EH (cell line): ENCODE data around the gene INO80D.
"Not testable (repeated sequence)": the region's sequence is repeated elsewhere in the genome, so short reads cannot be mapped to it uniquely, and the experiment has no call there.

ENCODE experiments used
- DNase-seq: peaks from one replicate; pipeline ENCODE4 v3.0.0-alpha.2; 2015; ENCODE audit warnings: low read depth

The INO80D gene

GRCh38 chr2:206083602-206084438, 2.2 kb downstream of the INO80D start:
- peak; percentile 3 for DNase-seq

- DNase-seq, result no peak
Observed at GRCh38 chr2:206082298-206082843, 3.6 kb downstream of the INO80D start.

- no peak for DNase-seq
Observed at GRCh38 chr2:206080927-206081326, 5.0 kb downstream of the INO80D start.

GRCh38 chr2:206079699-206080465, 6.1 kb downstream of the INO80D start:
- DNase-seq, result no peak

DNA sequence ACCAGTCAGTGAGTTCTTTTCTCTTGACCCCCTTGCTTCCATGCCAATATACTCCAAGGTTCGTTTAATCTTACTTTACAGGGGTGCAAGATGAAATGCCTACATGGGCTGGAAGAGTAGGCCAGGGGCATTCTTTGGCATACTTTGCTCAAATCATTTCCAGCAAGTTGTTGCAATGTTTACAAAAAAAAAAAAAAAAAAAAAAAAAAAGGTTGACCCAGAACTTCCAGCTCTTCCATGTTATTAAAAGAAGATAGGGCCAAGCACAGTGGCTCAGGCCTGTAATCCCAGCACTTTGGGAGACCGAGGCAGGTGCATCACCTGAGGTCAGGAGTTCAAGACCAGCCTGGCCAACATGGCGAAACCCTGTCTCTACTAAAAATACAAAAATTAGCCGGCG, 8.1 kb downstream of the INO80D start:
- DNase-seq, result not testable (repeated sequence)

GRCh38 chr2:206075113-206075512, 10.9 kb downstream of the INO80D start:
- no peak for DNase-seq

- no peak for DNase-seq
Observed at GRCh38 chr2:206071807-206072206, 14.2 kb downstream of the INO80D start.

- no peak for DNase-seq
Observed at GRCh38 chr2:206069417-206069816, 16.6 kb downstream of the INO80D start.

- no peak for DNase-seq
Observed at GRCh38 chr2:206068207-206068606, 17.8 kb downstream of the INO80D start.

DNA sequence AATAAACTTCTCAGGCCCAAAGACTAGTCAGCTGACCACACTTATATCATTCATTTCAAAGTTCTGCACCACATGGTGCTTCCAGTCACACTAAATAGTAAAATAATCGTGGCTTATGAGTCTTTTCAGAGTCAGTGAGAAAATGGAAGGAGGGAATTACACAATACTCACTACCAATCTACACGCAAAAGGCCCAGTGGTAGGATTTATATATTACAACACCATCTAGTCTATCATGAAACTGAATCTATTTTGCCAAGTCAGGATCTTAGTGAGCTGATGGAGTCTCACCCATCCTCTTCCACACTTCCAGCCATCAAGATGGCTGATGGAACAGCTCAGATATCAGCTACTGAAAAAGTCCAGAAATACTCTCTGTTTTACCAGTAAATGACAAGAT, 21.9 kb downstream of the INO80D start:
- DNase-seq, result no peak

DNA sequence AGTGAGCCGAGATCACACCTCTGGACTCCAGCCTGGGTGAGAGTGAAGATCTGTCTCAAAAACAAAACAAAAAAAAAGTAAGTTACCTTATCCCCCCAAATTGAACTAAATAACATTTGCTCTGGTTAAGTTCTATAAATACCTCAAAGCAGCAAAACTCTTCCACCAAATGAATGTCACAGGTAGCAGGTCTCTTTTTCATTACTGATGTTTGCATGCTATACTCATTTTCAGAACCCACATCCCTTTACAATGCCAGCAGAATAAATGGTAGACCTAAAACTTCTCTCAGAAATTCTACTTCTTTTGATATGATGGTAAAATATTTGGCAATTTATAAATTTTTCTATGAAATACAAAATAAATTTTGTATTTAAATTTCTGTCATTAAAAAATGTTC, 22.3 kb downstream of the INO80D start:
- DNase-seq, result no peak

DNA sequence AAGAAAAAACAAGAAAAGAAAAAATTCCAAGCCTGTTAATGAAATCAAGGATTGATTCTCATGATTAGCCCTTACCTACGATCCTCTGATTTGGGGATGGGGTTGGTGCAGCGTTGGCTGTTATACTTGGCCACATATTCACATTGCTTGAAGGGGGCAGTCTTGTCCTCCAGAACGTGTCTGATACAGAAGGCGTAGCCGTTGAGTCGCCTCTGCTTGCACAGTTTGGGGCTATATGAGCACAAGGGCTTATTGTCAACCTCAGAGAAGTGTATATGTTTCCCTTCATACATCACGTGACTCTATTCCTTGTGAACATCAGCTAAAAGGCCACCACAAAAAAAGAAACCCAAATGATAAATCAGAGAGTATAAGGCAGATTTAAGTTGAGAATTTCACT, 23.2 kb downstream of the INO80D start:
- DNase-seq, result no peak

- DNase-seq, result no peak
Observed at GRCh38 chr2:206056286-206056685, 29.7 kb downstream of the INO80D start.

GRCh38 chr2:206054952-206055351, 31.0 kb downstream of the INO80D start:
- DNase-seq, result no peak

DNA sequence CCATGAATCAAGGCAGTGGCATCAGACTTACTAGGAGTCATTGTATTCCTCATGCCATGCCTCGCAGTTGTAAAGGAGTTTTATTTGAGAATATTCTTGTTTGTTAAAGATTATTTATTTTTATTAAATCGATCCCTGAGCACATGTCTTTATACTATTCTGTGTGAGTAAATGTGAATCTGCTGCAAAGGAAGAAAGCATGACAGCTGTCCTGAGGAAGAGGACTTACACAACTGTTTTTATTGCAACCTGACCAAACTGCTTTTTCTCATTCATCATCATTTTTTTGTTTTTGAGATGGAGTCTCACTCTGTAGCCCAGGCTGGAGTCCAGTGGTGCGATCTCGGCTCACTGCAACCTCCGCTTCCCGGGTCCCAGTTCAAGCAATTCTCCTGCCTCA, 34.1 kb downstream of the INO80D start:
- DNase-seq, result no peak

DNA sequence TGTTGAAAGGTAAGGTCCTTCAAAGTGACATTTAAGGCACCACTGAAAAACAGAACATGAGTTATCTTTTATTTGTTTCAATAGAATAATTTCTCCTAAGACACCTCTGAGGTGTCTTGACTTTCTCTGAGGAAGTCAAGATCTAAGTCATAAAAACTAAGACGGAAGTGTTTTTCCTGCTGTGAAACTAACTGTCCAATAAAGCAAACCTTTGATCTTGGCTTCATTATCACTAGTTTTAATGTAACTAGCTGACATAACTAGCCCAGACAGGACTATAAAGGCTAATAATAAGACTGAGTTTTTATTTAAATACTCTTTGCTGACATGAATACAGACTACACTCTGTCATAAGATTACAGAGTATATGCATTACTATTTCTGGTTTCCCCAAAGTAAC, 36.6 kb downstream of the INO80D start:
- DNase-seq, result no peak

- peak; percentile 69 for DNase-seq
Observed at GRCh38 chr2:206045251-206045650, 40.7 kb downstream of the INO80D start.

DNA sequence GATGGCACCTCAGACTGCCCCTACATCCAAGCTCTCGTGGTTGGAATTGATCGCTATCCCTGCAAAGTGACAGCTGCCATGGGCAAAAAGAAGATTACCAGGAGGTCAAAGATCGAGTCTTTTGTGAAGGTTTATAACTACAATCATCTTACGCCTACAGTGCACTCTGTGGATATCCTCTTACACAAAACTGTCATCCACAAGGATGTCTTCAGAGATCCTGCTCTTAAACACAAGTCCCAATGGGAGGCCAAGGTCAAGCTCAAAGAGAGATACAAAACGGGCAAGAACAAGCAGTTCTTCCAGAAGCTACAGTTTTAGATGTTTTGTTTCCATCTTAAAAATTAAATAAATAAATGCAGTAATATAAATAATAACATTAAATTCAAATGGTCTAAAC, 45.4 kb downstream of the INO80D start:
- no peak for DNase-seq

GRCh38 chr2:206035393-206035792, 50.6 kb downstream of the INO80D start:
- not testable (repeated sequence) for DNase-seq

DNA sequence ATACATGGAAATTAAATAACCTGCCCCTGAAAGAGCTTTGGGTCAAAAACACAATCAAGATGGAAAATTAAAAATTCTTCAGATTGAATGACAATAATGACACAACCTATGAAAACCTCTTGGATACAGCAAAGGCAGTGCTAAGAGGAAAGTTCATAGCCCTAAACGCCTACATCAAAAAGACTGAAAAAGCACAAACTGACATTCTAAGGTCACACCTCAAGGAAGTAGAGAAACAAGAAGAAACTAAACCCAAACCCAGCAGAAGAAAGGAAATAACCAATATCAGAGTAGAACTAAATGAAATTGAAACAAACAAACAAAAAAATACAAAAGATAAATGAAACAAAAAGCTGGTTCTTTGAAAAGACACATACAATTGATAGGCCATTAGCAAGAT, 52.5 kb downstream of the INO80D start:
- not testable (repeated sequence) for DNase-seq

- DNase-seq, result no peak
Observed at GRCh38 chr2:206031950-206032567, 53.9 kb downstream of the INO80D start.

DNA sequence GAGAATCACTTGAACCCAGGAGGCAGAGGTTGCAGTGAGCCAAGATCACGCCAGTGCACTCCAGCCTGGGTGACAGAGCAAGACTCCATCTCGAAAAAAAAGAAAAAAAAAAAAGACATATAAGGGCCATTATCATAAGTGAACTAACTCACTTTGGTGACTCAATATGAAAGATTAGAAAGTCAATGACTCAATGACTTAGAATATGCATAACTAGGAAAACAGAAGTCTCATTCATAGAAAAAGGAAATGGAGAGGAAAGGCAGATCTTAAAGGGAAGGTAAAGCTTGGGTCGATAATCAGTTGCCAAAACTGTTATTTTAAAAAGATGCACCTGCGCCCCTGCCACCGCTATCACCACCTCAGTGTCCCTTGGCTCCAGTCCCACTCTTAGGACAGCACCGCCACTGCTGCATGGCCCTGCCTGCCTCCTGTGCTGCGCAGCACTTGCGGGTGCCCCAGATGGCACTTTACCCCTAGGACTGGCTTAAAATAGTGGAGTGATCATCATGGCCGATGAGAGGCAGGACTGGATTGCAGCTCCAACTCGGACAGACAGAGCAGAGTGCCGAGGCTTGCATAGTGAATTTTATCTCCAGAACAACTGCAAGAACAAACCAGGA, 54.7 kb downstream of the INO80D start:
- DNase-seq, result peak; percentile 35
